ENCODE data around the gene ZNF787.

ZNF787 gene

DNA sequence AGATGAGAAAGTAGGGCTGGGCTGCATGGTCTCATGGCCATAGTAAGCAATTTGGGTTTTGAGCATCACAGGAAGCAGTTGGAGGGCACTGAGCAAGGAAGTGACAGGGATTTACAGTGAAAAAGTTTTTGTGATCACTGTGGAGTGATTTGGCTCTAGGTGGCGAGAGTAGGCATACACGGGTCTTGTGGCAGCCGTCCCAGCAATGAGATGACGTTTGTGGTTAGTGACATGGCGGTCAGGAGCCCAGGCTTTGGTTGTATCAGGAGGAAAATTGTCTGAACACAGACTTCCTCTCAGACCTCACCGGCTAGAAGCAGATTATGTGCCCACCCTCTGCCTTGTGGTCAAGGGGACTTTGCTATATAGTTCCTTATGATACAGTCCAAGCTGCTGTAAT, 23.3 kb upstream of the ZNF787 start:
- peak; percentile 66 for DNase-seq (ENCODE audit: low read depth, low spot score)

DNA sequence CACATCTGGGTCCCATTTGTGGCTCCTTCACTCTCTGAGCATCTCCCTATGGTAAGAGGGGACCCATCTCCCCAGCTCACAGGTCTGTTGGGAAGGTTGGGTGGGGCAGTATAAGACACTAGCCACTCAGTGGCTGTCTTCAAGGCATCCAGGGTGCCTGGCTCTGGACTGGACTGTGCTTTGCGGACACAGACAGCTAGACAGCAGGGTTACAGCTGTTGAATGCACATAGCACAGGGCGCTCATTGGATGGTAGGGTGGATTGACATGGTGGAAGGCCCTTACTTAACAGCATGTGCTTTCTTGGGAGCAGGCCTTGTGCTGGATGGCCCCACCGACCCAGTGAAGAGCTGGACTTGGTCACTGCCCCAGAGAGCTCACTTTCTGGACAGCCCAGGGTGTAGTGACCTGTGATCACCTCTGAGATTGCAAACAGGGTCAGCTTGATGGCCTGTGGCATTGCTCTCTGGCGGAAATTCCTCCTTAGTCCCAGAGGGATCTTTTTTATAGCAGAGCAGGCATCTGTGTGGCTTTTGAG, 21.9 kb upstream of the ZNF787 start:
- no peak for DNase-seq (ENCODE audit: low read depth, low spot score)

DNA sequence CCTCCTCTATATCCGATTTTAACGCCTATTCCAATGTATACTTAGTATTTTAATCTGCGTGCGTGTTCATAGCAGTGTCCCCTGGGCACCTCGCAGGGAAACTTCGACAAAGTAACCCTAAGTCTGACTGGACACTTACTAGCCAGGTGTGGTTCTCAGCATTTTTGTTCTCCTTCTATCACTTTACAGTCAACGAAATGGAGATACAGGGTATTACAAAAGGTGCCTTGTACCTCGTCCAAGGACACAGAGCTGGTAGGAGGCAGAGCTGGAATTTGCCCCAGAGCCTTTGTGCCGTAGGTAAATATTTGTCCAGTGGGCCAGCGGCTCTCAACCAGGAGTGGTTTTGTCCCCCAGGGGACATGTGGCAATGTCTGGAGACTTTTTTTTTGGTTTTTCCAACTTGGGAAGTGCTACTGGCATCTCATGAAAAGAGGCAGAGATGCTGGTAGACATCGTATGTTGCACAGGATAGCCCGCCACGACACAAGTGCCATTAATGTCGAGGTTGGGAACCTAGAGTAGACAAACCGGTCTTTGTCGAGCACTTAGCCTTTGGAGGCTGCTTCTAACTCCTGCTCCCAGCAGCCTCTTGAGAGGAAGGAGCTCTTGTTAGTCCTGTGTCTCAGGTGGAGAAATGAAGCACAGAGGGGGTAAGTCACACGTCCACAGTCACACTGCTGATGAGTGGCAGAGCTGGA, 21.1 kb upstream of the ZNF787 start:
- DNase-seq (ENCODE audit: low read depth, low spot score), result no peak

DNA sequence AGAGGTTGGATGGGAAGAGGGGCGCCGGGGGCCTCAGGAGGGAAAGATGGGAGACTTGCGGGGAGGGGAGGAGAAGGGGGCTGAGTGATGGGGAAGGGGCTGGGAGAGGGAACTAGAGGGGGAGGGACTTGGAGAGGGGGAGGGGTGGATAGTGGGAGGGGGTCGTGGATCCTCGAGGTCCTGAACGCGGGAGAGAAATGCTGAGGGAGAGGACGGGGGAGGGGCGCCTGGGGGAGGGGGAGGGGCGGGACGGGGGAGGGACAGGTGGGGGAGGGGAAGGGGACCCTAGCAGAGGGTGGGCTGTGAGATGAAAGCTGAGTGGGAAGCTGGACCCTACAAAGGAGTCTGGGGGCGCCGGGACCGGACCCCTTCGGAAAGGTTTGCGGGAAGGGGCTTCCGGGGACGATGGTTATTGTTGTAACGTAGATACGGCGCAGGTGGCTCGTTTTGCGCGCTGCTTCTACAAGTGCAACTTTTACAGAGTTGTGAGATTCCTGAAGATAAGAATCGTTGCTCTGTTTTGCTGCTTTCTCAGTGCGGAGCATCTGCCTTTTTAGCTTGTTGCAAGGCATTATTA, 20.4 kb upstream of the ZNF787 start:
- peak; percentile 26 for DNase-seq (ENCODE audit: low read depth, low spot score)

DNA sequence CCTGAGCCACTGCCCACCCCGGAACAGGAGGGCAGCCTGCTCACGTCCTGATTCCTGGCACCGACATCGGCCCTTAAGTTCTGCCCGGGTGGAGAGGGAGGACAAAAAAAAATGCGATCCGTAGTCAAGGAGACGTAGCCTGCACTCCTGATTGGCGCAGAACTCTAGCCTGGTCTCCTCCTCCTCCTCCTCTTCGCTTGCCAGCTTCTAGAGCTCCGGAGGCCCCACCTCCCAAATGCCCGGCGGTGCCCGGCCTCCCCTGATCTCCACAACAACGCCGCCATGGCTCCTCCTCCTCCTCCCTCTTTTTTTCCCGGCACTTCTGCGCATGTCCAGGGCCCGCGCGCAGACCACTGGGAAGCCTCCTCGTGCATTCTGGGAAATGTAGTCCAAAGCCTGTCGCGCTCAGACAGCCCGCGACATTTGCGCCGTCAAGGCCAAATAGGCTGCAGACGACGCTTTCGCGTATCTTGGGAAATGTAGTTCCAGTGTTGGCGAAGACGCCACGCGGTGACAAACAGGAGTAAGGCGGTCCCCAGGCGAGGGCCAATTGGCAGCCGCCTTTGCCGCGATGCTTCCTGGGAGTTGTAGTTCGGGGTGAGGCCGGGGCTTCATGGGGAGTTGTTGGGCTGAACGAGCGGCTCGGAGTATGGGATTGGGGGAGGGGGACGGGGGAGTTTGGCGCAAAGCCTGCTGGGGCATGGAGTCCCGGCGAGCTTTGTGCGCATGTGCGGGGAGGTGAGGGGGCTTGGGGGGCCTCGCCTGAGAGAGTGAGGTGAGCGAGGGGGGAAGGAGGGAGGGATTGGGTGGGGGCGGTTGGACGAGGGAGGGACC, 19.7 kb upstream of the ZNF787 start, which contains the start of gene ZNF444:
Gene ZNF444 (plus strand): TSS at position 705 of the 834 bp plus-strand sequence. CDS start 5,625 bp downstream, outside the sequence.
- DNase-seq (ENCODE audit: low read depth, low spot score), result peak; percentile 100

DNA sequence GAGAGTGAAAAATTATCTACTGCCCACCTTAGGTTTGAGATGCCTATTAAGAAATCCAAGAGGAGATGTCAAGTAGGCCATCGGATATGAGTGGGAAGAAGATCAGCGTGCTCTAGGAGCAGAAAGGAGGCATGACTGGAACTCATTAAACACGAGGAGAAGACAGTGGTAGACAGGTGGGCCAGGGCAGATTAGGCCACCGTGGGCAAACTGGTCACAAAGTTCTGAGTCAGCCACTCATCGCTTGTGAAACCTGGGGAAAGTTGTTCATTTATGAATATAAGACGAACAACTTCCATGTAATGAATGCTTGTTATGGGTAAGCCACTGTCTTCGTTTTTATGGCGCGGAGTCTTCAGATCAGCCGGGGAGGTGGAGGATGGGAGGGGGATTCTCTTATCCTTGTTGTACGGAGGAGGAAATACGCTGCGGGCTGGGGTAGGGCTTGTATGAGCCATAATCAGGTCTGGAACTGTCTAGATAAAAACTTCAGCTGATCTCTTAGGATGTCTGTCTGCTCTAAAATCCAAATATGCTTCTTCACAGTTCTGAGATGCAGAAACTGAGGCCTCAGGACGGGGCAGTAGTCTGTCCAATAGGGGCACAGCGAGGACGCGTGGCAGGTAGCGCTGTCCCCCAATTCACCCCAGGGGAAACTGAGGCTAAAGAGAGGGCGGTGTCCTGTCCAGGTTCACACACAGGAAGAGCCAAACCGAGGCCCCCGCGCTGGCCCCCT, 18.9 kb upstream of the ZNF787 start:
- DNase-seq (ENCODE audit: low read depth, low spot score), result no peak

DNA sequence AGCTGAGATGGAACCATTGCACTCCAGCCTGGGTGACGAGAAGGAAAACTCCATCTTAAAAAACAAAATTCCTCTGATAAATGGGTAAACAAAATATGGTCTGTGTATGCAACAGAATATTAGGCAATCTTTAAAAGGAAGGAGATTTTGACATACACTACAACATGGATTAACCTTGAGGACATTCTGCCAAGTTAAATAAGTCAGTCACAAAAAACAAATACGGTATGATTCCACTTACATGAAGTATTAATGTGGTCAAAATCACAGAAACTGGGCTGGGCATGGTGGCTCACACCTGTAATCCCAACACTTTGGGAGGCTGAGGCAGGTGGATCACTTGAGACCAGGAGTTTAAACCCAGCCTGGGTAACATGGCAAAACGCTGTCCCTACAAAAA, 17.0 kb upstream of the ZNF787 start:
- no peak for DNase-seq (ENCODE audit: low read depth, low spot score)

DNA sequence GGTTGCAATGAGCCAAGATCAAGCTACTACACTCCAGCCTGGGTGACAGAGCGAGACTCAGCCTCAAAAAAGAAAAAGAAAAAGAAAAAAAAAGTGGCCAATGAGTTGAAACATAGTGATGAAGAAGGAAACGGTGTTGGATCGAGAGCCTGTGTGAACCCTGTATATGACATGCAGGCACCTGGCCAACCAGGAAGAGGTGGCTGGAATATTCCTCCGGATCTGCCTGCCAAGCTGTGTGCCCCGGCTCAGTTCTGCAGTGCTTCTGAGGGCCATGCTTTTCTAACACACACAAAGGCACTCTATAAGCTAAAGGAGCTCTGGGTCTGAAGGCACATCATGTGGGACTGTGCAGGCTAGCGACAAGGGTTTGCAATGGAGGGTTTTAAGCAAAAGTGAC, 16.3 kb upstream of the ZNF787 start:
- no peak for DNase-seq (ENCODE audit: low read depth, low spot score)

DNA sequence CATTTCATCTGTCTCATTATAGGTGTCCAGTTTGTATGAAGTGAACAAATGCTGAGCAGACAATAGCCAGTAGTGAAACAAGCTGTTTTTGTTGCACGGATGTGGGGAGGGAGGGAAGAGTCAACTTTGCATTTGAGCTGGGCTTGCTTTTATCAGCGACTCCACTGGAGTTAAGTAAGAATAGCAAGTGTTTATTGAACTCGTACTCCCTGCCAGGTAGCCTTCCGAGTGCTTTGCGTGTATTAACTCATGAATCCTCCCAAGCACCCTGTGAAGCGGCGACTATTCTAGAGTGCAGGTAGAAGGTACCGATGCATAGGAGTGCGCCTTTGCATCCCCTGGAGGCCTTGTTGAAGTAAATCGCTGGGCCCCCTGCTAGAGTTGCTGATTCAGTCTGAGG, 15.3 kb upstream of the ZNF787 start:
- no peak for DNase-seq (ENCODE audit: low read depth, low spot score)

DNA sequence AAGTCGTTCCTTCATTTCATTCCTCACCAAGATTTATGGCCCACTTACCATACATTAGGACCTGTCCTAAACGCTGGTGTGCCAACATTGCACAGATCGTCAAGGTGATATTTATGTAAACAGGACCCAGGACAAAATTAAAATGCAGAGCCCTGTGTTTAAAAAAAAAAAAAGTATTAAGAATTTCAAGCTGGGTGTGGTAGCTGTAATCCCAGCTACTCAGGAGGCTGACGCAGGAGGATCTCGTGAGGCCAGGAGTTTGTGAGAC, 13.5 kb upstream of the ZNF787 start:
- no peak for DNase-seq (ENCODE audit: low read depth, low spot score)

DNA sequence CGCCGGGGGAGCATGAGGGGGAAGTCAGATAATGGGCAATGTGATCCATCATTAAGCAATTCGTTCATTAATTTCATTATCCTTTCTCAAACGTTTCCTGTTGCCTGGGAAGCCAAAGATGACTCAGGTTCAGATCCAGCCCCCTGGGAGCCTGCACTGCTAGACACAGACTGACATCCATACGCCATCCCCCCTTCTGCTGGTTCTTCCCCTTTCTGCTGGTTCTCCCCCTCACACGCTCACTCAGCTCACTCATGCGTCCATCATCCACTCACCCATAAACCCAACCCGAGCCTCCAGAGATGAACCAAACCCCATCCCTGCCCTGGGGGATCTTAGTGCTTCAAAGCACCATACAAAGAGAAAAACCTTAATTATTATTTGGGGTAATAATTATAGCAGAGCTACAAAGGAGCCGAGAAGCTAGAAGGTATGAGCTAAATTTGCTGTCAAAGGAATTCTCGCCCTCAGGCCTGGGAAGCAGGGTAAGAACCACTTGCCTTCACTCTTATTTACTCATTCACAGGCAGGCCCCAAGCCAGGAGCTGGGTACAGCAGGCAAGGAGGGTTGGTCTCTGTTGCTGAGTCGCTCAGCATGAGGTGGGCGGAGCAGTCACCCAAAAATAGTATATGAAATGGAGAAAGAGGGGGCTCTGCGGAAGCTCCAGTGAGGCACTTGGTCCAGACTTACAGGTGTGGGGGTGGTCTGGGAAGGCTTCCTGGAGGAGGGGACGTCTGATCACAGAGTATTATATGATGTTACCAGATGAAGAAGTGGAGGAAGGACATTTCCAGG, 13.0 kb upstream of the ZNF787 start:
- DNase-seq (ENCODE audit: low read depth, low spot score), result no peak

DNA sequence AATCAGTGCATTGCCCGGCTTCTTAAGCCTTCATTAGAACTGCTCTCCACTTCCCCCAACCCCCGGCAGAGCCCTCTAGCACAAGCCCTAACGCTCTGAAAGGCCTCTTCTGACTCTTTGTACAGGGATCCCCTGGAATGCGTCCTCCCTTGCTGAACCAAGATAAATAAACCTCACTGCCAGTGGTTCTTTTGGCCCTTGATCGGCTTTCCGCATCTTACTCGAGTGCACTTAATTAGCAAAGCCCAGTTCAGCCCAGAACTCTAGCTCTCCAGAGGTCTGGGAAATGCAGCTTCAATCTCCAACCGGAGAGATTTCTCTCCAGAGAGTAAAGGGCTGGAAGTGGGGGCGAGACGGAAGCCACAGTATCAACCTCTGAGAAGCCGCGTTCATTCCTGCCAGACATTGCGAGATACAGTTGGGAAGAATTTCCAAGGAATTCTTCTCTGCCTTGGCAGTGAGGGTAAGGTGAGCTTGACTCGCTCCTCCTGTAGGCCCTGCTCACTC, 11.3 kb upstream of the ZNF787 start:
- peak; percentile 82 for DNase-seq (ENCODE audit: low read depth, low spot score)

DNA sequence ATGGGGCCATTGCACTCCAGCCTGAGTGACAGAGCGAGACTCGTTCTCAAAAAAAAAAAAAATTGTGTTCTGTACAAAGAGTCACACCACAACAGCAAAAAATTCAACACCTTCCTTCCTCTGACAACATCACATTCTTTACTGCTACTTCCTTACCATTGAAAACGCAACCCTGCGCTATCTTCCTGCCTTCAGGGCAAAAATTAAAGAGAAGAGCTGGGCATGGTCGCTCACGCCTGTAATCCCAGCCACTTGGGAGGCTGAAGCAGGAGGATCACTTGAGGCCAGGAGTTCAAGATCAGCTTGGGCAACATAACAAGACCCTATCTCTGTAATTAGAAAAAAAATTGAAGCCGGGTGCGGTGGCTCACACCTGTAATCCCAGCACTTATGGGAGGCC, 10.6 kb upstream of the ZNF787 start:
- DNase-seq (ENCODE audit: low read depth, low spot score), result no peak

DNA sequence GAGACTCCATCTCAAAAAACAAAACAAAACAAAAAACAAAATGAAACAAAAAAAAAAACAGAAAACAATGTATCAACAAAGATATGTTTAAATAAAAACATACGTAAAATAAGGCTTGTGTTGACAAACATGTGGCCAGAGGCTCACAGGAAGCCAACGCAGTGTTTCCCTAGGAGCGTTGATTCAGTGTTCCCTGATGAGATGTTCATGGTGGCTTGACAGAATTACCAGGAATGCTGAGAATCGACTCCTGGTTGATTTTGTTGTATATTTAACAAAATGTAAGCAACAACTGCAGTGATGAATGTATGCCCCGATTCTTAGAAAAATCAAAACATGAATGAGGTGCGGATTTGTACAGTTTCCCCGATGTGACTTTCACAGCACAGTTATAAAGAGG, 8.9 kb upstream of the ZNF787 start:
- no peak for DNase-seq (ENCODE audit: low read depth, low spot score)

DNA sequence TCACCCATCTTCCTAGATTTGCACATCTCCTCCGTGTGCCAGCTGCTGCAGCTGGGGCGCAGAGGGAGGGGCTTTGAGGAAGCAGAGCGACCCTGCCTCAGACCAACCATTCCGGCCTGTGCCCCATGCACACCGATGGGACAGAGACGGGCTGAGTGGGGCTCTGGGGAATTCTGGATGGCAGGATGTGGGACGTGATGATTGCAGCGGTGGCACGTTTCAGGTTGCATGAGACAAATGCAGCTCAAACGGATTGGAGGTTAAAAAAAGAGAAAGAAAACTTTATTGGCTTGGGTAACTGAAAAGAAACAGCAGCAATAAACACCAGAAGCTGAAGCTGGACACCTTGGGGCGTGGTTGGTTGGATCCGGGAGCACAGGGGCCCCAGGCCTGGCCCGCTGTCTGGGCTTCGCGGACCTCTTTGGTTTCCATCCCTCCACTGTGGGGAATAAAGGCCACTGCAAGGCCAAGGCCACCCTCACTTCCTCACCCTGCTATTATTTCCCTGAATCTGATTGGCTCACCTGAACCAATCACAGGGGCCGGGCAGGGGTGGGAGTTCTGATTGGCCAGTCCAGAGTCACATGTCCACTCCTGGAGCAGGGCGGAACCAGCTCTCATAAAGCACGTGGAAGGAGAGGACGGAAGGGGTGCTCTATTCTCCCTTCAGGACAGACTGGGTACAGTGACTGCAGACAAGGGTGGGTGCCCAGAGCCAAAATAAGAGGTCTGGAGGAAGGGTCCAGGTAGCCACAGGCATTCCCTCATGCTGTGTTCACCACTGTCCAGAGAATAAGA, 6.1 kb upstream of the ZNF787 start:
- DNase-seq (ENCODE audit: low read depth, low spot score), result no peak

DNA sequence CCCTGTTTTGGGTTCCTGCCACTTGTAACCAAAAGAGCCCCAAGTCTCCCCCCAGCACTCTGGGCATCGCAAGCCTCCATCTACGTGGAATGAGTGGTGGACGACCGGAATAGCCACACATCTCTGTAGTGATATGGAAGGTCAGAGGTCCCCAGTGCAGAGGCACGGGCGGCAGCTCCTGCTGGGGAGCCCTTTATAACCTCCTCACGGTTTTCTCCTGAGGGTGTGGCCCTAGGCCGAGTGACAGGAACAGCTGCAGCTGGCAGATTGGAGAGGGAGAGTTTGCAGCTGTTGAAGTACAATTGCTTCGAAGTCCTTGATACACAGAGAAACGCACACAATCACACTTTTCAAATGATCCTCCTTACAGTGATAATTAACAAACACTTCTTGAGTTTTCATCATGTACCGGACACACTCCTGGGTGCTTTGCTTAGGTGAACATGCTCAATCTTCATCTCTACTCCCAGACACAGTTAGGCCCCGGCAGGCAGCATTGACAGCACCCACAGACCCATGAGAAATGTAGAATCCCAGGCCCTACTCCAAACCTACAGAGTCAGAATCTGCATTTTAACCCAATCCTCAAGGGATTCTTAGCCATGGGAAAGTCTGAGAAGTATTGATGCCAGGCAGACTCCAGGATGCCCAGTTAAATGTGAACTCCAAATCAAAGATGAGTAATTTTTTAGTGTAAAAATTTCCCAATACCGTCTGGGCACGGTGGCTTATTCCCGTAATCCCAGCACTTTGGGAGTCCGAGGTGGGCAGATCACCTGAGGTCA, 4.9 kb upstream of the ZNF787 start:
- no peak for DNase-seq (ENCODE audit: low read depth, low spot score)

DNA sequence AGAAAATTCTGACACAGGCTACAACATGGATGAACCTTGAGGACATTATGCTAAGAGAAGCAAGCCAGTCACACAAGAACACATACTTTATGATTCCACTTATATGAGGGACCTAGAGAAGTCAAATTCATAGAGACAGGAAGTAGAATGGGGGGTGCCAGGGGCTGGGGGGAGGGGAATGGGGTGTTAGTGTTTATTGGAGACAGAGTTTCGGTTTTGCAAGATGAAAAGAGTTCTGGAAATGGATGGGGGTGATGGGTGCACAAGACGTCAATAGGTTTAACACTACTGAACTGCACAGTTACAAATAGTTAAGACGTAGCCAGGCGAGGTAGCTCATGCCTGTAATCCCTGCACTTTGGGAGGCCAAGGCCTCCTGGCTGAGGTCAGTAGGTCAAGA, 3.5 kb upstream of the ZNF787 start:
- no peak for DNase-seq (ENCODE audit: low read depth, low spot score)

DNA sequence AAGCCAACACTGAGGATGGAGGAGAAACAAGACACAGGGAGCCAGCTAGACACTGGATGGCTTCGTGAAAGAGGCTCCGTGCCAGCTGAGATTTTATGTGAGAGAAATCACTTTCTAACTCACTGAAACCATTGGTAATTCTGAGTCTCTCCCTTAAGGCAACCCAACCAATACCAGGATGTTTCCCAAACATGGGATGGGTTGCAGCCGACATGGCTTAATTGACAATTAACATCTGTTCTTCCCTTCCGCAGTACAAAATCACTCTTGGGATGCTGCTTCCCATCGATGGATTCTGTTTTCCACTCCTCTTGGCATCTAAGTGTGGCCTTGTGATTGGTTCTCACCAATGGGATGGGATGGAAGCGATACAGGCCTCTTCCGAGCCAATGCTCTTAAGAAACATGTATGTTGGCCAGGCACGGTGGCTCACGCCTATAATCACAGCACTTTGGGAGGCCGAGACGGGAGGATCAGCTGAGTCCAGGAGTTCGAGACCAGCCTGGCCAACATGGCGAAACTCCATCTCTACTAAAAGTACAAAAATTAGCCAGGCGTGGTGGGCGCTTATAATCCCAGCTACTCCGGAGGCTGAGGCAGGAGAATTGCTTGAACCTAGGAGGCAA, 2.3 kb upstream of the ZNF787 start:
- no peak for DNase-seq (ENCODE audit: low read depth, low spot score)

All from astrocyte of the hippocampus (primary cell).